HL-60 (cell line): ENCODE data around the gene RALGPS2.

Experiments used
- TF ChIP-seq, protein P1 (sequence below): IDR thresholded peaks from one replicate; pipeline ENCODE4 v1.5.1; 2011; ENCODE audit warnings: low read length, control low read depth, inconsistent platforms; ENCODE audit not compliant: insufficient read depth
- TF ChIP-seq, protein P2 (sequence below): IDR thresholded peaks from 2 replicates; pipeline ENCODE4 v1.6.1; 2012; ENCODE audit warnings: low read depth; ENCODE audit not compliant: insufficient replicate concordance

DNA sequence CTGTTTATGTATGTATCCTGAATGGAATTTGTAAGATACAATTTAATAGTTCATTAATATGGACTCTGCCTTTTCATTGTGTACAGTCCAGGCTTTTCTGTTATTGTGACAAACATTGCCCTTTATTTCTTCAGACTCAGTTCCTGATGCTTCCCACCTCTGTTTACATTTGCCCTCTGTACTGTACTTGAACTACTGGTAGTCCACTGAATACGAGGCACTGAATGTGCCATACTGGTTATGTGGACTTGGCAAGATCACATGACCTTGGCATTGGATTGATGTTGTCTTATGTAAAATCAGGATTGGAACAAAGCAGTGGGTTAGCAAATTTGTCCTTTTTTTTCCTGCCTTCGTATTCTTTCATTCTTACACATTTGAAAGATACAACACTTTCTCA lies 27.8 kb downstream of the RALGPS2 start:
- TF ChIP-seq, protein P1, sequence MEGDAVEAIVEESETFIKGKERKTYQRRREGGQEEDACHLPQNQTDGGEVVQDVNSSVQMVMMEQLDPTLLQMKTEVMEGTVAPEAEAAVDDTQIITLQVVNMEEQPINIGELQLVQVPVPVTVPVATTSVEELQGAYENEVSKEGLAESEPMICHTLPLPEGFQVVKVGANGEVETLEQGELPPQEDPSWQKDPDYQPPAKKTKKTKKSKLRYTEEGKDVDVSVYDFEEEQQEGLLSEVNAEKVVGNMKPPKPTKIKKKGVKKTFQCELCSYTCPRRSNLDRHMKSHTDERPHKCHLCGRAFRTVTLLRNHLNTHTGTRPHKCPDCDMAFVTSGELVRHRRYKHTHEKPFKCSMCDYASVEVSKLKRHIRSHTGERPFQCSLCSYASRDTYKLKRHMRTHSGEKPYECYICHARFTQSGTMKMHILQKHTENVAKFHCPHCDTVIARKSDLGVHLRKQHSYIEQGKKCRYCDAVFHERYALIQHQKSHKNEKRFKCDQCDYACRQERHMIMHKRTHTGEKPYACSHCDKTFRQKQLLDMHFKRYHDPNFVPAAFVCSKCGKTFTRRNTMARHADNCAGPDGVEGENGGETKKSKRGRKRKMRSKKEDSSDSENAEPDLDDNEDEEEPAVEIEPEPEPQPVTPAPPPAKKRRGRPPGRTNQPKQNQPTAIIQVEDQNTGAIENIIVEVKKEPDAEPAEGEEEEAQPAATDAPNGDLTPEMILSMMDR: no peak
- TF ChIP-seq, protein P2, sequence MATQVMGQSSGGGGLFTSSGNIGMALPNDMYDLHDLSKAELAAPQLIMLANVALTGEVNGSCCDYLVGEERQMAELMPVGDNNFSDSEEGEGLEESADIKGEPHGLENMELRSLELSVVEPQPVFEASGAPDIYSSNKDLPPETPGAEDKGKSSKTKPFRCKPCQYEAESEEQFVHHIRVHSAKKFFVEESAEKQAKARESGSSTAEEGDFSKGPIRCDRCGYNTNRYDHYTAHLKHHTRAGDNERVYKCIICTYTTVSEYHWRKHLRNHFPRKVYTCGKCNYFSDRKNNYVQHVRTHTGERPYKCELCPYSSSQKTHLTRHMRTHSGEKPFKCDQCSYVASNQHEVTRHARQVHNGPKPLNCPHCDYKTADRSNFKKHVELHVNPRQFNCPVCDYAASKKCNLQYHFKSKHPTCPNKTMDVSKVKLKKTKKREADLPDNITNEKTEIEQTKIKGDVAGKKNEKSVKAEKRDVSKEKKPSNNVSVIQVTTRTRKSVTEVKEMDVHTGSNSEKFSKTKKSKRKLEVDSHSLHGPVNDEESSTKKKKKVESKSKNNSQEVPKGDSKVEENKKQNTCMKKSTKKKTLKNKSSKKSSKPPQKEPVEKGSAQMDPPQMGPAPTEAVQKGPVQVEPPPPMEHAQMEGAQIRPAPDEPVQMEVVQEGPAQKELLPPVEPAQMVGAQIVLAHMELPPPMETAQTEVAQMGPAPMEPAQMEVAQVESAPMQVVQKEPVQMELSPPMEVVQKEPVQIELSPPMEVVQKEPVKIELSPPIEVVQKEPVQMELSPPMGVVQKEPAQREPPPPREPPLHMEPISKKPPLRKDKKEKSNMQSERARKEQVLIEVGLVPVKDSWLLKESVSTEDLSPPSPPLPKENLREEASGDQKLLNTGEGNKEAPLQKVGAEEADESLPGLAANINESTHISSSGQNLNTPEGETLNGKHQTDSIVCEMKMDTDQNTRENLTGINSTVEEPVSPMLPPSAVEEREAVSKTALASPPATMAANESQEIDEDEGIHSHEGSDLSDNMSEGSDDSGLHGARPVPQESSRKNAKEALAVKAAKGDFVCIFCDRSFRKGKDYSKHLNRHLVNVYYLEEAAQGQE: no peak
